Vagina (tissue), 2 donors: Measurements from ENCODE around the gene ITPK1.

Experiments used
- CTCF ChIP-seq, 3 experiments: fragments of 450-650 bp in 2 of 3; fragments of 200-600 bp in 1 of 3; sonication (generic) in 1 of 3; IDR thresholded peaks; one replicate each; pipeline ENCODE4 v1.5.1; 2017 to 2019; ENCODE audit warnings: antibody characterized with exemption in 3 of 3, mild to moderate bottlenecking in 2 of 3, moderate library complexity in 2 of 3
- POLR2A ChIP-seq, 2 donors: fragments of 450-650 bp; IDR thresholded peaks; one replicate each; pipeline ENCODE4 v1.6.1; 2017; ENCODE audit warnings: antibody characterized with exemption in 2 of 2, mild to moderate bottlenecking in 2 of 2, moderate library complexity in 2 of 2
- POLR2AphosphoS5 ChIP-seq, 2 donors: sonication (generic); formaldehyde crosslinking; IDR thresholded peaks; one replicate each; pipeline ENCODE4 v1.9.0; 2017; ENCODE audit warnings: antibody characterized with exemption in 2 of 2, mild to moderate bottlenecking in 2 of 2, low read depth in 1 of 2; ENCODE audit not compliant: insufficient read depth in 1 of 2

GRCh38 chr14:92933481-92933880, 182.2 kb downstream of the ITPK1 start:
- no peak for TF ChIP-seq CTCF (IDR thresholded peaks at IDR 0.05)
- TF ChIP-seq POLR2A (IDR thresholded peaks at IDR 0.05): no peak
- no peak for TF ChIP-seq POLR2AphosphoS5 (IDR thresholded peaks at IDR 0.05; ENCODE audit: insufficient read depth in 1 of 2, low read depth in 1 of 2)
